ENCODE results near the gene TNS2. TPM values are rescaled to one million over a fixed set of nuclear protein-coding genes. Genes with fewer than 3 reads are reported as not detected.
"Not testable (repeated sequence)": the region's sequence is repeated elsewhere in the genome, so short reads cannot be mapped to it uniquely, and the experiment has no call there.

Gene TNS2
- total RNA-seq, 4 donors from 2014 or later: 97.7 to 444 (median 154) TPM

DNA sequence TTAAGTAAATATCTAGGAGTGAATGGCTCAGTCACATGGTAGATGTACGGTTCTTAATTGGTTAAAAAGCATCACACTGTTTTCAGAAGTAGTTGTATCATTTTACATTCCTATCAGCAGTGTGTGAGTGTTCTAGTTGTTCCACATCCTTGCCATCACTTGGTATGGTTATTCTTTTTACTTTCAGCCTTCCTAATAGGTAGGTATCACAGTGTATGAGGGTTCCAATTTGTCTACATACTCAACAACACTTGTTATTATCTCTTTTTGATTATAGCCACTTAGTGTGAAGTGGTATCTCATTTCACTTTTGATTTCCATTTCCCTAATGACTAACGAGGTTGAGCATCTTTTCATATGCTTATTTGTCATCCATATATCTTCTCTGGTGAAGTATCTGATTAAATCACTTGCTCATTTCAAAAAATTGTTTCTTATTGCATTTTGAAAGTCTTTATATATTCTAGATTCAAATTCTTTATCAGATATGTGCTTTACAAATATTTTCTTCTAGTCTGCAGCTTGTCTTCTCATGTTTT lies 32.8 kb downstream of the TNS2 start:
- DNase-seq (ENCODE audit: low spot score): no peak
- TF ChIP-seq, protein P1, sequence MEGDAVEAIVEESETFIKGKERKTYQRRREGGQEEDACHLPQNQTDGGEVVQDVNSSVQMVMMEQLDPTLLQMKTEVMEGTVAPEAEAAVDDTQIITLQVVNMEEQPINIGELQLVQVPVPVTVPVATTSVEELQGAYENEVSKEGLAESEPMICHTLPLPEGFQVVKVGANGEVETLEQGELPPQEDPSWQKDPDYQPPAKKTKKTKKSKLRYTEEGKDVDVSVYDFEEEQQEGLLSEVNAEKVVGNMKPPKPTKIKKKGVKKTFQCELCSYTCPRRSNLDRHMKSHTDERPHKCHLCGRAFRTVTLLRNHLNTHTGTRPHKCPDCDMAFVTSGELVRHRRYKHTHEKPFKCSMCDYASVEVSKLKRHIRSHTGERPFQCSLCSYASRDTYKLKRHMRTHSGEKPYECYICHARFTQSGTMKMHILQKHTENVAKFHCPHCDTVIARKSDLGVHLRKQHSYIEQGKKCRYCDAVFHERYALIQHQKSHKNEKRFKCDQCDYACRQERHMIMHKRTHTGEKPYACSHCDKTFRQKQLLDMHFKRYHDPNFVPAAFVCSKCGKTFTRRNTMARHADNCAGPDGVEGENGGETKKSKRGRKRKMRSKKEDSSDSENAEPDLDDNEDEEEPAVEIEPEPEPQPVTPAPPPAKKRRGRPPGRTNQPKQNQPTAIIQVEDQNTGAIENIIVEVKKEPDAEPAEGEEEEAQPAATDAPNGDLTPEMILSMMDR (IDR thresholded peaks at IDR 0.05): no peak
- ATAC-seq (ENCODE audit: low FRiP score): no peak

DNA sequence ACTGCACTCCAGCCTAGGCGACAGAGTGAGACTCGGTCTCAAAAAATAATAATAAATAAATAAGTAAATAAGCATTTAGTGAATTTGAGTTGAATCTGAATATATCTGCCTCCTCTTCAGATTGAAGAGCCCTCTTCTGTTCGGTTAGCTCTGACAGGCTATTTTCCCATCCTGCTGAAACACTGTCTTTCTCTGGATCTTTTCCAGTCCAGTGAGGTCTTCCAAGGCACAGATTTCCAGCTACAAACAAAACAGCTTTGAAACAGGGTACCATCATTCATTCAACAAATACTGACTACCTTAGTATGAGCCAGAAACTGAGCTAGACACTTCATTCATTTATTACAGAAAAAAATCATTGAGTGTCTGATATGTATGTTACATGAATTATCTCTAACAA lies 36.5 kb downstream of the TNS2 start:
- DNase-seq (ENCODE audit: low spot score): no peak
- ATAC-seq (ENCODE audit: low FRiP score): no peak
- TF ChIP-seq, protein P1 (IDR thresholded peaks at IDR 0.05): no peak

DNA sequence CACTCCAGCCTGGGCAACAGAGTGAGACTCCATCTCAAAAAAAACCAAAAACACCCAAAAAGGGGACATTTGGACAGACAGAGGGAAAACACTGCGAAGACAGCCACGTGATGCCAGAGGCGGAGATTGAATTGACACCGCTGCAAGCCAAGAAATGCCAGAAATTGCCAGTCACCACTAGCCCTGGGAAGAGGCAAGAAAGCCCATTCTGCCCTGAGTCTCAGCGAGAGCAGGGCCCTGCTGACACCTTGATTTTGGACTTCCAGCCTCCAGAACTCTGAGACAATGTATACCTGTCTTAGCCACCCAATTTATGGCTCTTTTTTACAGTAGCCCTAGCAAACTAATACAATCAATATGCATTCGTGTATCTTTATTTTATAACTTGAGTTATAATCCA lies 40.2 kb downstream of the TNS2 start:
- ATAC-seq (ENCODE audit: low FRiP score) (no peak), DNase-seq (ENCODE audit: low spot score) (no peak)
- TF ChIP-seq, protein P1 (IDR thresholded peaks at IDR 0.05): no peak

DNA sequence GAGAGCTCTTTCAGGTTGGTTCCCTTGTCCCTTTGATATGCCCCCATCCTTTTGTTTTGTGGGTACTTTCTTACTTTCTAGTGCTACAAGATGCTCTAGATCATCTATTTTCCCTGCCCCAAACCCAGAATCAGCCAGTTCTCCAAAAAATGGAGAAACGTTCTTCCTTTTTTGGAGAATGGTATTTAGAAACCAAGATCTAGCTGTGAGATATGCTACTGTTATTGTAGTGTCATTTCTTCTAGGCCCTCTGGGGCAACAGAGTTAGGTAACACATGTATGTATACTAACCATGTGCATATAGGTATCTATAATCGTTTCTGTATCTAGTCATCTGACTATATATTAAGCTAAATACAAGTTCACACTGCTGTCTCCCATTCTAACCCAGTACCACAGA lies 40.7 kb downstream of the TNS2 start:
- DNase-seq (ENCODE audit: low spot score) (no peak), ATAC-seq (ENCODE audit: low FRiP score) (no peak)
- TF ChIP-seq, protein P1 (IDR thresholded peaks at IDR 0.05): no peak

DNA sequence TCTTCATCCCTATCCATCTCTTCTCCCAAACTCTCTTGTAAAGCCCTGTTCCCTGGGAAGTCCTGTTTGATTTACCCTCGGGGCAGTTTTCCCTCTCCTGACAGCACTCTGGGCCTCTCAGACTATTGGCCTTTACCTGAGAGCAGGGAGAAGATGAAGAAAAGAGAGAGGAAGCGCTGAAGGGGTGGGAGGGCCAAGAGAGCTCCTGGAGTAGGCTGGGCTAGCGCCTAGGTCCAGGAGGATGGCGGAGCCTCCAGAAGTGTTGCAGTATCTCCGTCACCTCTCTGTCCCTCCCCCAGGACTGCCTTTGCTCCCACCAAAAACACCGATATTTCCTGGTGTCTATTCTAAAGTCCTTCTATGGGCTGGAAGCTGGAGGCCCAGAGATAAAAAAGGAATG lies 41.9 kb downstream of the TNS2 start:
- TF ChIP-seq, protein P1 (IDR thresholded peaks at IDR 0.05): no peak
- ATAC-seq (ENCODE audit: low FRiP score): no peak
- DNase-seq (ENCODE audit: low spot score): no peak

DNA sequence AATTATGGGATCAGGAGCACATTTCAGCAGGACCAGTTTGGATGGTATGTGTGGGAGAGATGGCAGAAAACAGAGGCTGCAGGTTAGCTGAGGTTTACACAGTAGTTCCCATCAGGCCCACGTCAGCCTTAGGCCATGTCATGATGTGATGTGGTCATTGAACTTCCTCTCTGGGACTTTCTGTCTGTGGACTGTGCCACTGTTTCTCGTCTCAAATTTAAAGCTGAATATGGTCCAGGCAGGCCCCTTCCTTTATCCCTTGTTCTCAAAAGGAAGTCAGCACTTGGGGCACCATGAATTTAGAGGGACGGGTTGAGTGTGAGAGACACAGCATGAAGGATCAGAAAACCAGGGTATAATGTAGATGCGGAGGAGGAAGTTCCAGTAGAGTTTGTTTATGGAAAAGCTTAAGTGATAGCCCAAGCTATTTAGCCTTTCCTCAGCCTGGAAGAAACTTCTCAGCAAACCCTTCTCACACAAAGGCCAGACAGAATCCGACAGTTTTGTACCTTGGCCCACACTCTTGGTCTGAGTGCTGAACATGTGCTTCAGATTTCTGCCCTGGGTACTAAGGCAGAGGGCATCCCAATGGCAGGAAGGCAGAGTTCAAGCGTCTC lies 44.0 kb downstream of the TNS2 start:
- ATAC-seq (ENCODE audit: low FRiP score) (no peak), DNase-seq (ENCODE audit: low spot score) (no peak)
- TF ChIP-seq, protein P1 (IDR thresholded peaks at IDR 0.05): no peak

DNA sequence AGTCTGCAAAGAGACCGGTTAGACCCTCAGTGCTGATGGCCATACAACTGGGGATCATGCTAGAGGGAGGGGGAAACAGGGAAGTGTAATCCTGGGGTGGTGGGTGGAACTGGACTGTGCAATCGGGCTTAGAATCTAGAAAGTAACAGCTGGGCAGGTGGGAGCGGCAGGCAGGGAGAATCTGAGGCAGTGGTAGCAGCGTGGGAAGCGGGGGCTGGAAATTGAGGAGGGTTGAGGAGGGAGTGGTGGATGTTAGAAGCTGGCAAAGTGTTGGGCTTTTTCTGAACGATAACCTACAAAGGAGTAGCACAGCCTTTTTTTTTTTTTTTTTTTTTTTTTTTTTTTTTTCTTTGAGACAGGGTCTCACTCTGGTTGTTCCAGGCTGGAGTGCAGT lies 44.5 kb downstream of the TNS2 start:
- no peak for ATAC-seq (ENCODE audit: low FRiP score)
- TF ChIP-seq, protein P1 (IDR thresholded peaks at IDR 0.05): no peak
- DNase-seq (ENCODE audit: low spot score): no peak

DNA sequence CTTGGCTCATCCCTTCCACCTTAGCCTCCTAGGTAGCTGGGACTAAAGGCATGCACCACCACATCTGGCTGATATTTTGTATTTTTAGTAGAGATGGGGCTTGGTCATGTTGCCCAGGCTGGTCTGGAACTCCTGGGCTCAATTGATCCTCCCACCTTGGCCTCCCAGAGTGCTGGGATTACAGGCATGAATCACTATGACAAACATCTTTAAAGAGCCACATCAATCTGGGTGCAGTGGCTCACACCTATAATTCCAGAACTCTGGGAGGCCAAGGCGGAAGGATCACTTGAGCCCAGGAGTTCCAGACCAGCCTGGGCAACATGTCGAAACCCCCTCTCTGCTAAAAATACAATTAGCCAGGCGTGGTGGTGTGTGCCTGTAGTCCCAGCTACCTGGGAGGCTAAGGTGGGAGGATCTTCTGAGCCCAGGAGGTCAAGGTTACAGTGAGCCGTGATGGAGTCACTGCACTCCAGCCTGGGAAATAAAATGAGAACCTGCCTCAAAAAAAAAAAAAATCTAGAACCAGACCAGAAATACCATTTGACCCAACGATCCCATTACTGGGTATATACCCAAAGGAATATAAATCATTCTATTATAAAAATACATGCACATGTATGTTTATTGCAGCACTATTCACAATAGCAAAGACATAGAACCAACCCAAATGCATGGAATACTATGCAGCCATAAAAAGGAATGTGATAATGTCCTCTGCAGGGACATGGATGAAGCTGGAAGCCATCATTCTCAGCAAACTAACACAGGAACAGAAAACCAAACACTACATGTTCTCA lies 45.1 kb downstream of the TNS2 start:
- DNase-seq (ENCODE audit: low spot score); ATAC-seq (ENCODE audit: low FRiP score): not testable (repeated sequence)

DNA sequence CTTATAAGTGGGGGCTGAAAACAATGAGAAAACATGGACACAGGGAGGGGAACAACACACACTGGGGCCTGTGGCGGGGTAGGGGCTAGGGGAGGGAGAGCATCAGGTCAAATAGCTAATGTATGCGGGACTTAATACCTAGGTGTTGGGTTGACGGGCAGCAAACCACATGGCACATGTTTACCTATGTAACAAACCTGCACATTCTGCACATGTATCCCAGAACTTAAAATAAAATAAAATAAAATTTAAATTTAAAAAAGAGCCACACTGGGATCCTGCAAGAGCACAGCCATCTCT lies 45.7 kb downstream of the TNS2 start:
- DNase-seq (ENCODE audit: low spot score); ATAC-seq (ENCODE audit: low FRiP score): not testable (repeated sequence)

Measured in omental fat pad (tissue), 4 donors.